ENCODE results near the gene IL17B. TPM values are rescaled to one million over a fixed set of nuclear protein-coding genes. Genes with fewer than 3 reads are reported as not detected.

Gene IL17B
- total and polyA plus RNA-seq, 2 of the 13 experiments (the other 11 are each of a cell fraction or from before 2014, with no cell fraction given): 0.29 to 2.6 TPM

DNA sequence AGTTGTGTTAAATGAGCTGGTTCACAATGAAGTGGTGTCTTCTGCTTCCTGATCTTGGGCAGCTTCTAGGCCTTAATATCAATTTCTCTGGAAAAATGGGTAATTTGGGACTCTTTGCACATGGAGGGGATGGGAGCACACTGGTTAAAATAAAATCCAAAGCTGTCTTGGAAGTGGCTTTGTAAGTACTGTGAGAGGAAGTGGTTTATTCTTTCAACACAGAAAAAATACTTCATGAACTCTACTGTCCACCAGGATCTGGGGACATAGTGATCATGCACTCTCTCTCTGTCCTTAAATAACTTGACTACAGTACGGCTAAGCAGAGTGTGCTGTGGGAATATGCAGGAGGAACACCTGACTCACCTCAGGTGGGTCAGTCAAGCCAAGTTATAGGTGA, 18.8 kb downstream of the IL17B start:
- BruUV-seq (replicated peaks): no TSS peak
- WGBS (ENCODE audit: low lambda C conversion rate): no CpG with 5 or more reads among the region's 1 CpG
- TF ChIP-seq ATM (IDR thresholded peaks at IDR 0.05; ENCODE audit: borderline replicate concordance): no peak
- no peak for TF ChIP-seq HOXA3 (CRISPR knock-in tag; IDR thresholded peaks at IDR 0.05)
- TF ChIP-seq ZNF720 (CRISPR knock-in tag; IDR thresholded peaks at IDR 0.05): no peak
- no peak for TF ChIP-seq IRF2 (CRISPR knock-in tag; IDR thresholded peaks at IDR 0.05)
- no peak for TF ChIP-seq MBD4 (IDR thresholded peaks at IDR 0.05; ENCODE audit: borderline replicate concordance, low read length)
- TF ChIP-seq, protein P1, sequence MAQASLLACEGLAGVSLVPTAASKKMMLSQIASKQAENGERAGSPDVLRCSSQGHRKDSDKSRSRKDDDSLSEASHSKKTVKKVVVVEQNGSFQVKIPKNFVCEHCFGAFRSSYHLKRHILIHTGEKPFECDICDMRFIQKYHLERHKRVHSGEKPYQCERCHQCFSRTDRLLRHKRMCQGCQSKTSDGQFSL (CRISPR knock-in tag; IDR thresholded peaks at IDR 0.05): no peak
- no peak for TF ChIP-seq ZNF616 (CRISPR knock-in tag; IDR thresholded peaks at IDR 0.05; ENCODE audit: low read depth)
- TF ChIP-seq NR2F1 (CRISPR knock-in tag; IDR thresholded peaks at IDR 0.05): no peak
- no peak for TF ChIP-seq ZSCAN12 (CRISPR knock-in tag; IDR thresholded peaks at IDR 0.05)
- no peak for TF ChIP-seq NCOR1 (IDR thresholded peaks at IDR 0.05; ENCODE audit: borderline replicate concordance, low read length)
- no peak for TF ChIP-seq NCOA2 (CRISPR knock-in tag; IDR thresholded peaks at IDR 0.05)
- TF ChIP-seq, protein P2, sequence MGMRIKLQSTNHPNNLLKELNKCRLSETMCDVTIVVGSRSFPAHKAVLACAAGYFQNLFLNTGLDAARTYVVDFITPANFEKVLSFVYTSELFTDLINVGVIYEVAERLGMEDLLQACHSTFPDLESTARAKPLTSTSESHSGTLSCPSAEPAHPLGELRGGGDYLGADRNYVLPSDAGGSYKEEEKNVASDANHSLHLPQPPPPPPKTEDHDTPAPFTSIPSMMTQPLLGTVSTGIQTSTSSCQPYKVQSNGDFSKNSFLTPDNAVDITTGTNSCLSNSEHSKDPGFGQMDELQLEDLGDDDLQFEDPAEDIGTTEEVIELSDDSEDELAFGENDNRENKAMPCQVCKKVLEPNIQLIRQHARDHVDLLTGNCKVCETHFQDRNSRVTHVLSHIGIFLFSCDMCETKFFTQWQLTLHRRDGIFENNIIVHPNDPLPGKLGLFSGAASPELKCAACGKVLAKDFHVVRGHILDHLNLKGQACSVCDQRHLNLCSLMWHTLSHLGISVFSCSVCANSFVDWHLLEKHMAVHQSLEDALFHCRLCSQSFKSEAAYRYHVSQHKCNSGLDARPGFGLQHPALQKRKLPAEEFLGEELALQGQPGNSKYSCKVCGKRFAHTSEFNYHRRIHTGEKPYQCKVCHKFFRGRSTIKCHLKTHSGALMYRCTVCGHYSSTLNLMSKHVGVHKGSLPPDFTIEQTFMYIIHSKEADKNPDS (CRISPR knock-in tag; IDR thresholded peaks at IDR 0.05): no peak
- TF ChIP-seq, protein P3, sequence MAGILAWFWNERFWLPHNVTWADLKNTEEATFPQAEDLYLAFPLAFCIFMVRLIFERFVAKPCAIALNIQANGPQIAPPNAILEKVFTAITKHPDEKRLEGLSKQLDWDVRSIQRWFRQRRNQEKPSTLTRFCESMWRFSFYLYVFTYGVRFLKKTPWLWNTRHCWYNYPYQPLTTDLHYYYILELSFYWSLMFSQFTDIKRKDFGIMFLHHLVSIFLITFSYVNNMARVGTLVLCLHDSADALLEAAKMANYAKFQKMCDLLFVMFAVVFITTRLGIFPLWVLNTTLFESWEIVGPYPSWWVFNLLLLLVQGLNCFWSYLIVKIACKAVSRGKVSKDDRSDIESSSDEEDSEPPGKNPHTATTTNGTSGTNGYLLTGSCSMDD (CRISPR knock-in tag; IDR thresholded peaks at IDR 0.05): no peak
- TF ChIP-seq, protein P4, sequence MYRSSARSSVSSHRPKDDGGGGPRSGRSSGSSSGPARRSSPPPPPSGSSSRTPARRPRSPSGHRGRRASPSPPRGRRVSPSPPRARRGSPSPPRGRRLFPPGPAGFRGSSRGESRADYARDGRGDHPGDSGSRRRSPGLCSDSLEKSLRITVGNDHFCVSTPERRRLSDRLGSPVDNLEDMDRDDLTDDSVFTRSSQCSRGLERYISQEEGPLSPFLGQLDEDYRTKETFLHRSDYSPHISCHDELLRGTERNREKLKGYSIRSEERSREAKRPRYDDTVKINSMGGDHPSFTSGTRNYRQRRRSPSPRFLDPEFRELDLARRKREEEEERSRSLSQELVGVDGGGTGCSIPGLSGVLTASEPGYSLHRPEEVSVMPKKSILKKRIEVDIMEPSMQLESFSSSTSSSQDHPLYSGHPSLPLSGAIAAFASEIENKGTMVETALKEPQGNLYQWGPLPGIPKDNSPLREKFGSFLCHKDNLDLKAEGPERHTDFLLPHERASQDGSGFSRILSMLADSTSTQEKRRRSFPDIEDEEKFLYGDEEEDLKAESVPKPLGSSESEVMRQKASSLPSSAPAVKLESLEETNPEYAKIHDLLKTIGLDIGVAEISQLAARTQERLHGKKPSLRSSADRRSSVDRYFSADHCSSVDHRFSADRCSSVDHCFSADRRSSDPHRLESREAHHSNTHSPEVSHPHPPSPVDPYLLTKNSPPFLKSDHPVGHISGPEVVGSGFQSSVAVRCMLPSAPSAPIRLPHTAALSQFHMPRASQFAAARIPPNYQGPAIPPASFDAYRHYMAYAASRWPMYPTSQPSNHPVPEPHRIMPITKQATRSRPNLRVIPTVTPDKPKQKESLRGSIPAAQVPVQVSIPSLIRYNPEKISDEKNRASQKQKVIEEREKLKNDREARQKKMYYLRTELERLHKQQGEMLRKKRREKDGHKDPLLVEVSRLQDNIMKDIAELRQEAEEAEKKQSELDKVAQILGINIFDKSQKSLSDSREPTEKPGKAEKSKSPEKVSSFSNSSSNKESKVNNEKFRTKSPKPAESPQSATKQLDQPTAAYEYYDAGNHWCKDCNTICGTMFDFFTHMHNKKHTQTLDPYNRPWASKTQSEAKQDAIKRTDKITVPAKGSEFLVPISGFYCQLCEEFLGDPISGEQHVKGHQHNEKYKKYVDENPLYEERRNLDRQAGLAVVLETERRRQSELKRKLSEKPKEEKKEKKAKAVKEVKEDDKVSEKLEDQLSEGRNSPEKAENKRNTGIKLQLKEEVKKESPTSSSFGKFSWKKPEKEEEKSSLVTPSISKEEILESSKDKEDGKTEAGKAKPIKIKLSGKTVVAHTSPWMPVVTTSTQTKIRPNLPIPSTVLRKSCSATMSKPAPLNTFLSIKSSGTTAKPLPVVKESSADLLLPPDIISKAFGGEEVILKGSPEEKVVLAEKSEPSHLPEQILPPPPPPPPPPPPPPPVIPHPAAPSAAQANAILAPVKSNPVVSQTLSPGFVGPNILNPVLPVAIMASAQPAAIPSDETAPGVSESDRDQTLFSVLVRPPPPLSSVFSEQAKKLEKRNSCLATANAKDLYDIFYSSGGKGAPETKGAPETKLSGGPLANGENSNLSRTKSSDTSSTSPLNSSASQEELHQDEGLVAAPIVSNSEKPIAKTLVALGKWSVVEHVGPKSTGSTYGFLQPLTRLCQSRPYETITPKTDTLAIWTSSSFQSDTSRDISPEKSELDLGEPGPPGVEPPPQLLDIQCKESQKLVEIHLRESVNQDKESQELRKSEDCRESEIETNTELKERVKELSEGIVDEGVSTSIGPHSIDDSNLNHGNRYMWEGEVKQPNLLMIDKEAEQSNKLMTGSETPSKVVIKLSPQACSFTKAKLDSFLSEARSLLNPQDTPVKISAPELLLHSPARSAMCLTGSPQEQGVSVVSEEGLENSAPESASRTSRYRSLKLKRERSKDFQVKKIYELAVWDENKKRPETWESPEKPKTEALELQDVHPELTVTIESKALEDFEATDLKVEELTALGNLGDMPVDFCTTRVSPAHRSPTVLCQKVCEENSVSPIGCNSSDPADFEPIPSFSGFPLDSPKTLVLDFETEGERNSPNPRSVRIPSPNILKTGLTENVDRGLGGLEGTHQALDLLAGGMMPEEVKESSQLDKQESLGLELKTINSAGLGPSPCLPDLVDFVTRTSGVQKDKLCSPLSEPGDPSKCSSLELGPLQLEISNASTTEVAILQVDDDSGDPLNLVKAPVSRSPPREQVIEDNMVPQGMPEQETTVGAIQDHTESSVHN (CRISPR knock-in tag; IDR thresholded peaks at IDR 0.05): no peak
- no peak for TF ChIP-seq ZNF746 (CRISPR knock-in tag; IDR thresholded peaks at IDR 0.05)

More for the DNA sequence above, 18.8 kb downstream of the IL17B start:
- H3K27ac ChIP-seq (ENCODE audit: extremely low read length, insufficient read depth, low read length): no peak overlapping the region
- no peak overlapping the region for H3K4me3 ChIP-seq (replicated peaks in 1 of 3; ENCODE audit: insufficient read depth in 1 of 3, low read depth in 2 of 3, low read length in 3 of 3)
- H3K27me3 ChIP-seq (ENCODE audit: control insufficient read depth in 1 of 2, insufficient read depth in 2 of 2, low read length in 2 of 2): no peaks in the 10 kb centered on the region; a peak in 1 of 5 replicates
- POLR2A ChIA-PET: interaction anchor here (1.0 kb wide), 1 partner anchor 39 kb away, joined by 3 read pairs; no protein-coding TSS in a partner anchor
- no peaks in the 10 kb centered on the region for H3K36me3 ChIP-seq (replicated peaks in 1 of 2; ENCODE audit: control insufficient read depth in 1 of 2, insufficient read depth in 2 of 2, low read length in 2 of 2)
- no peaks in the 10 kb centered on the region for H3K79me2 ChIP-seq (ENCODE audit: insufficient read depth, low read length)
- ATAC-seq (no peak), FAIRE-seq (no peak), DNase-seq (ENCODE audit: low spot score) (no peak)
- no peaks in the 10 kb centered on the region for H4K20me1 ChIP-seq (ENCODE audit: insufficient read depth, low read length)
- H3K4me1 ChIP-seq (ENCODE audit: insufficient read depth, low read length): peaks cover 28% of the 10 kb centered on the region
- no peak overlapping the region for H3K9ac ChIP-seq (ENCODE audit: insufficient read depth, low read depth, low read length)
- no peak overlapping the region for H2AFZ ChIP-seq (ENCODE audit: low read length)
- H3K9me3 ChIP-seq (ENCODE audit: low read length): no peaks in the 10 kb centered on the region
- H3K4me2 ChIP-seq (ENCODE audit: low read depth, low read length): no peak overlapping the region
- in situ Hi-C loops (cut with HindIII; ENCODE audit: extremely low pct_ligation_motif_present, low pct_unique_long_range_greater_than_20kb) (no loop called here), intact Hi-C loops (cut with micrococcal nuclease; ENCODE audit: unreplicated experiment) (no loop called here)
- CTCF ChIA-PET (ENCODE audit: low intra/inter-chr PET ratio, low total read pairs): no interaction called here
